HG02623 (cell line): ENCODE results near the gene ZNF385D.

Experiments
- ATAC-seq: cut with Tn5 transposase; IDR thresholded peaks from one replicate; pipeline ENCODE4 v1.9.1; 2021; ENCODE audit warnings: moderate library complexity; ENCODE audit not compliant: unreplicated experiment

The ZNF385D gene

DNA sequence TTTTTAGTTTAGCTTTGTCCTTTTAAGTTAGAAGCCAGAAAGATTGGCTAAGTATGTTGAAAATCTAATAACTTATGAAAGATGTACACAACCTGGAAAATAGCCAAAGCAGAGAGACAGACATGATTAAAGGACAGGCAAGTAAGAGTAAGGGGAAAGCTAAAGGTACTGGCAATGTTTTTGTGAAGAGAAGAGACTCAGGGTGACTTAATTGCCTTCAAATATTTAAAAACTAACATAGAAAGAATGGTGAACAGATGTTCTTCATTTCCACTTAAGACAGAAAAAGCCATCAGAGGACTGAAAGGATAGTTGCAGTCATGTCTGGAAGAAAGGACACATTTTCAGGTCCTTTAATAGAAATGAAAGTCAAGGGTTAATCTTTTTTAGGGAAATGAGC is 68.8 kb downstream of the ZNF385D start:
- ATAC-seq = no peak

DNA sequence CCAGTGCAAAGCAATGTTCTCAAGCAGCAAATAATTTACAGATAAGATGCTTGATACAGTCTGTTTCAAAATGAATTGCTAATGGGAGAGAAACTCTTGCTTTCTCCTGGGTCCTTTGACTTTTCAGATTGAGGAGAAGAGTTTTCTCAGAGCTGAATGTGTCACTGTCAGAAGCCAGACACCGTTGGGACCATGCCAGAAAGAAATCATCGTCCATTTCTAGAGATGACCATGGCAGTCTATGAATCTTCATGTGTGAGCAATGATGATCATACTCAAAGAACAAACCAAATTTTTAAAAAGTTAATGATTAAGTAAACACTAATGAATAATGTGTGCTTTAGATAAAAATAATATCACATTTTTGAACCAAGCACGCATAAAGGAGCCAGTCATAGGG is 77.6 kb downstream of the ZNF385D start:
- ATAC-seq = no peak

DNA sequence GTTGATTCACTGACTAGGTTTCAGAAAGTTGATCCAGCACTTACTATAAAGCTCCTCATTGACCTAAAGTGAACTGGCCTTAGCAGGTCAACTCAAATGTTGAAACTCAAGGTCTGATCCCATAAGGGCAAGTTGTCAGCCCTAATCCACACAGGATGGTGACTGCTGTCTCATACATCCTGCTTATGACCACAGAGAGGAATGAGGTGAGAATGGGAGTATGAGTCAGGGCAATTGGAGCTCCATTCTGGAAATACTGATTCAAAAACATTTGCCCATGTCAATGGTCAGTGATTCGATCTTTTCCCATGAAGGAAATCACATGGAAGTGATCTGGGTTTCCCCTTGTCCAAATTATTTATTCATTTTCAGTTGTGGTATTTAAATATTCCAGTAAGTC is 78.7 kb downstream of the ZNF385D start:
- ATAC-seq = no peak

DNA sequence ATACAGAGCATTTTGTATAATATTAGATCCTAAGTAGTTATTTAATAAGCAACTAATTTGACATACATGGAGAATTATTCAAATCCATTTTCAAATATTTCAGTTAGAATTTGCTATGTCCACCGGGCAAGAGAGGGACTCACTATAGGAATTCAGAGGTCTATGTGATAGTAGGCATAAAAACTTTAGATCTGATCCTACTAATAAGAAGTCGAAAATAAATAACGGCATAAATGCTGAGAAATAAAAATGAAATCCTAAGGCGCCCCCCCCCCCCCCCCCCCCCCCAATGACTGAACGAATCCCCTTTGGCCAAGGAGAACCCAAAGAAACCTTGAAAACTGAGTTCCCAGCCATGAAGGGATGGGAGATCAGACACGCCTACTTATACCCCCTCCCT is 80.6 kb downstream of the ZNF385D start:
- no peak for ATAC-seq

DNA sequence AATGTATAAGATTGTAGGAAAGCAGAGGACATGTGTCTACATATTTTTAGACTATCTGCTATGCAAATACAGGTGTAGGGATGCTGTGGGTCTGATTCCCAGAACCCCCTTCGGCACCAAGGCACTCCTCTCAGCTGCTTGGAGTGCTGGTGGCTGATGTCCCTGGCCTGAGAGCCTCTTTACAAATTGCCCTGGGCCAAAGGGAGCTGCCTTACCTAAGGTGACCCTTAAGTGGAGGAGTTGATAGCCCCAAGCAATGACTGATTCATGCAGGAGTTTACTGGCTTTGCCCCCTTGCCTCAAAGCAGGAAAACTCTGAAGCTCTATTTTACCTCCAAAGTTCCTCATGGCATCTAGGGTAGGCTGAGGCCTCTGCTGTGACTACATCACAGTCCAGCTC is 83.0 kb downstream of the ZNF385D start:
- ATAC-seq = no peak

DNA sequence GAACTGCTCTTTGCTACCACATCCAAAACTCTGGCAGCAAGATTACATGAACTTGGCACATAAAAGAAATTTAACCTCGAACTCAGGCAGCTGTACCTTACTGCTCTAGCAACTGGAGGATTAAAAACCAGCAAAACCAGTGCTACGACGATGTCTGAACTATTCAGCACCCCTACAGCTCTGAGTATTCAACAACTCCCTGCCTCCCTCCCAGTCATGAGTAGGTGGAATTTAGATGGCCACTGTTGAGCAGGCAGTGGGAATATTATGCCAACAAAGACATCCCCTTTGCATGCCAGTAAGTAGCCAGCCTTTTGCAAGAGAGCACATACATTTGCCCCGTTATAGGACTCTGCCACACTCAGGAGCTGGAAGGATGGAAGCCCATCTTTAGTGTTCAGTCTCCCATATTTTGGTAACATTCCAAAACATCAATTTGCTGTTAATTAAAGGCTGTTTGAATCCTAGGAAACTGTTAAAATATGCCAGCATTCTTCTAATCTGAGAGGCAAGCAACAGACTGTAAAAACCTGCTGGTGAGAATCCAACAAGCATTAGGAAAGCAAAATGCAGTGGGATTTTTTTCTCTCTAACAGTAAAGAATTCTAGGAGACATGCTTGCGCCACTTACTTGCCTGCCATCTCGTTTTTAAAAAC is 85.4 kb downstream of the ZNF385D start:
- ATAC-seq = no peak

DNA sequence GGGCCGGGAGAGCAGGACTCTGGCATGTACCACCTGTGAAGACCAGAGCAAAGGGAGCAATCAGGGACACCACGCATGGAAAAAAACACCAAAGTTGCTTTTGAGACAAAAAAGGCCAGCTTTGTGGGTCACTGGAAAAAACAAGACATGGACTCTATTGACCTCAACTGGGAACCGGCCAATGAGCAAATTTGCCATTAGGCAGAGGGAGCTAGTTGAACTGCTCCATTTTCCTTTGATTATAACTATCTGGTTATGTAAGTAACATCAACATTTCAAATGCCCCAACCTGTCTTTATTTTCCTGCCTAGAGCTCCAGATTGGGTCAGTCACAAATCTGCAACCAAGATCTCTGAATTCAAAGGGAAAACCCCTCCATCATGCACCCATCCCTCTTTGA is 86.0 kb downstream of the ZNF385D start:
- no peak for ATAC-seq

DNA sequence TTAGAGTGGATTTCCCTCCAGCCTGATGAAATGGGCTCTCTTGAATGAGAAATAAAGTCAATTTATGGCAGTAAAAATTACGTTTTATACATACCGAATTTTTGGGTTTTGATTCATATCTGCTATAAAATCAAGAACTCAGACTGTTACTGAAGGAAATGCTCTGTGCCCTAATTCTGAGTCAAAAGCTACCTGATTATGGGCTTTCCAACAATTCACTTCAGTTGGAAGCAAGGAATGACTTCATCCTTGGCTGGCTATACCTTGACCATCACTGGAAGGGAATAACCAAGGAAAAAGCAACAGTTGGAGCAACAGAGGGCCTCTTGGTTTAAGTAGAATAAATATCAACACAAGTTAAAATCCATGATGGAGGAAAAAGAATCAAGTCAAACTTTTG is 88.6 kb downstream of the ZNF385D start:
- no peak for ATAC-seq

DNA sequence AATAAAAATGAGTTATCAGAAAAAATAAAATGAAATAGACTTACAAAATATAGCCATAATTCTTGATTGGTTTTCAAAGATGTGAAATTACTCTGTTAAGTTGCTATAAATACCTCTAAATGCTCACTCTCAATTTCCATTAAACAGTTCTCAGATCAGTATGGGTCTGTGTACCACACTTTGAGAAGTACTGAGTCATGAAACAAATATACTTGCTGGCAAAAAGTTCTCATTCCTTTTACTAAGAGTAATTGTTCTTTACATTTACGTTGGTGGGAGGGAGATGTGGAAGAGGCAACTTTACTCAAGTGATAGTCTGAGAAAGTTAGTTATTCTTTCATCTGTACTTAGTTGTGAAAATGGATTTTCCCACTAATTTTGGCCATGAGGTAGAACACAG is 96.3 kb downstream of the ZNF385D start:
- no peak for ATAC-seq

DNA sequence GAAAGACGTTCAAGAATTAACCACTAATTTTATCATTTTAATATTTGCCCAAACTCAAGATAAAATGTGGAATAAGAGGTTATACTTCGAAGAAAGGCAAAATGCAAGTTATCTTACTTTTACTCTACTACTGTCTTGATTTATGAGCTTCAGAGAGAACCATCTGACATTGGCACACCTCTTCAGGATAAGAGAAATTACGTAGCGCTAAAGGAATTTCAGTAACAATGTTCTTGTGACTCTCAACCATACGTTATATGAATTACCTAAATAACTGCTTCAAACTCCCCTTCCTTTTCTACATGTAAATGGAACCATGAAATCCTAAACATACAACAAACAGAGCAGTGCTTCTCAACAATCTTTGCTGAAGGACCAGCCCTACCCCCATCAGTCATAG is 96.8 kb downstream of the ZNF385D start:
- no peak for ATAC-seq

DNA sequence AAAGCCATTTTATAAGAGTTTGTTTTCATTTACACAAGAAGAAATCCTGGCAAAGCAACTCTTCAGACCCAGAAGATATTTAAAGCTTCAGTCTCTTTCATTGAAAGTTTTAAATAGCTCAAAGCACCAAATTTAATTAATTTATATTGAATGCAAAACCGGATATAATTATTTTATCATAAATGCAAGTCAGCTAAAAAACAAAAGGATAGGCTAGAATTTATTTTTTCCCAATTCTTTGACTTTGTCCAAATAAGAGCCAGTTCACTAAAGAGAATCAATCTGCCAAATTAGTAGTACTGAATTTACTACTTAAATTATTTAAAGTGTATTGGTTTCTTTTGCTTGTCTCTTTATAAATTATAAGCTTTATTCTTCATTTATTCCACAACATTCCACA is 101.5 kb downstream of the ZNF385D start:
- no peak for ATAC-seq

DNA sequence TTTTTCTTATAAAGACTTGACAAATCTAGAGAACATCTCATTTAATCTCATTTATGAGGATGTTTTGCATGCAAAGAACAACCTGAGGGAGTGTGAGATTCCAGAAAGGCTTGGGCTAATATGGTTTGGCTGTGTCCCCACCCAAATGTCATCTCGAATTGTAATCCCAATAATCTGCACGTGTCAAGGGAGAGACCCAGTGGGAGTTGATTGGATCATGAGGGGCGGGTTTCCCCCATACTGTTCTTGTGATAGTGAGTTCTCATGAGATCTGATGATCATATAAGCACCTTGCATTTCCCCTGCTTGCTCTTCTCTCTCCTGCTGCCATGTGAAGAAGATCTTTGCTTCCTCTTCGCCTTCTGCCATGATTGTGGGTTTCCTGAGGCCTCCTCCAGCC is 103.0 kb downstream of the ZNF385D start:
- no peak for ATAC-seq

DNA sequence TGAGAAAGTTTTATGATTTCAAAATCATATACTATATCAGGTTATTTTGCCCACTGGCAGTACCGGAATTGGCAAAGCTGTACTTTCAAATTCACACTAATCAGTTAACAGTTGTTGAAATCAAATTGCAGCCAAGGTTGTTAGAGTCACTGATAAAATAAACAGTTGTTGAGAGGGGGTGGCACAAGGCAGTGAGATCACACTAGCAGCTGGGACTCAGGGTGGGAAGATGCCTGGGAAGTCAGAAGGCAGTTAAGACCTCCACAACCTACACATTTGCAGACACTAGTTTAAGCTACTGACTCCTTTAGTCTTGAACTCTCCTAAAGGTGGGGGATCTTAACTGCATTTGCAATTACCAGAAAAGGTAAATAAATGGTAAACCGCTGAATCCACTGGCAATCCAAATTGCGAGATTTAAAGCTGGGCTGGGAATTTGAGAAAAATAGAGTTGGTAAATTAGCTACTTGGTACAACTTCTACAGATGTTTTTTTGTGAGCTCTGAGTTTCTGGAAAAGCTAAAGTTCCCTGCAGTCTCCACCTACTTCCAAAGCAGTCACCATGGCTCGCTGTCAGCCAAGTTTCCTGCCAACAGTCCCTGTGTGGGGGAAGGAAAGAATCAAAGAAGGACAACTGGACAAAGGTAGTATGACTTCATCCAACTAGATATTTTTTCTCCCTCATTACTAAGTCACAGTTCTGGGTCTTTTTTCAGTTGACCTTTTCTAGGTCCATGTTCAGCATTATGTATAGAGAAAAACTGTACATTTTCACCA is 105.7 kb downstream of the ZNF385D start:
- ATAC-seq = no peak

DNA sequence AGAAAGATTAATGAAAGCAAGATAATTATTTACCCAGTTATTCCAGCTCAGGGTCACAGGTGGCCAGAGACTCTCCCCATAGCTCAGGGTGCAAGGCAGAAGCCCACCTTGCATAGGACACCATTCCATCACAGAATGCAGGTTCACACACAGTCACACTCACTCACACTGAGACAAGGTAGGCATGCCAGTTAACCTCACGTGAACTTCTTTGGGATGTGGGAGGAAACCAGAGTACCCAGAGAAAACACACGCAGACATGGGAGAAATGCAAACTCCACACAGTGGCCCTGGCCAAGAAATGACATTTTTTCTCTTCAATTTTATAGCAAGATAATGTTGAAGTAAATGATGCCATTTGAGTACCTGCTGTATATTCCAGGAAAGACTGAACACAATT is 106.7 kb downstream of the ZNF385D start:
- no peak for ATAC-seq

DNA sequence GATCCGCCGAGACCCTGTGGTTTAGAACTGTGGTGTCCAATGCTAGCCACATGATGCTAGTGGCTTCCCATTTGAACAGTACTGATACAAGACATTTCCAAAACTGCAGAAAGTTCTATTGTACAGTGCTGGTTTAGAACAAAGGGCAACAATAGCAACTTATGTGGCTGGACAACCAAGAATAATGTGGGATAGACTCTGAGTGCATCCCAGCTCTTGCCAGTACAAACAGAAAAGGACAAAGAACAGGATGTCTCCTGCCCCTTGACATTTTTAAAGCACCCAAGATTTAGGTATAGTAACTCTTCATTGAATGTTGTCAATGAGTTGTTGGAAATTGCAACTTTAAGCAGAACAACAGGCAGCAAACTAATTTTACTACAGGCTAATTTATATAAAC is 107.3 kb downstream of the ZNF385D start:
- ATAC-seq = no peak

DNA sequence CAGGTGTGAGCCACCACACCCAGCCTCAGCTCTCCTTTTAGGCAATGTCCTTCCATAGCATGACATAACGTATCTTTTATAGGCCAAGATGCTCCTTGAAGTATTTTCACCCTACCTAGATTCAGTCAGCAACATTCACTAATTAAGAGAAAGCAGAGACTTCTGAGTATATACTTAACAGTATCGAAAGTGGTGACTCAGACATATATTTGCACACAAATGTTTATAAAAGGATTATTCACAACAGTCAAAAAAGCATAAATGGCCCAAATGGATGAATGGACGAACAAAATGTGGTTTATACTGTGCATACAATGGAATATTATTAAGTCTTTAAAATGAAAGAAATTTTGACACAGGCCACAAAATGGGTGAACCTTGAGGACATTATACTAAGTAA is 108.6 kb downstream of the ZNF385D start:
- ATAC-seq = no peak

DNA sequence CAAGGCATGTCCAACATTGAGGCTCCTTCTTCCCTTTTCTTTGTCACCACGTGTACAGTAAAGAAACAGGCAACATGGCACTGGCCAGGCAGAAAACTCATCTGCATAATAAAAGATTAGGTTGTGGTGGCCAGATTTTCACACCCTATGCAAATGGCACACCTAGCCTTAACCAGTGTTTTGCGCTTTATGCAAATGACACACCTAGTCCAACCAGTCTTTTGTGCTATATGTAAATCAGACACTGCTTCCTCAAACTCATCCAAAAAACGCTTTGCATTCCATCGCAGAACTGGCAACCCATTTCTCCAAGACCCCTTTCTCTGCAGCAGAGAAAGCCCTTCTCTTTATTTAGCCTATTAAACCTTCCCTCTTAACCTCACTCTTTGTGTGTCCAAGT is 109.1 kb downstream of the ZNF385D start:
- ATAC-seq = no peak

DNA sequence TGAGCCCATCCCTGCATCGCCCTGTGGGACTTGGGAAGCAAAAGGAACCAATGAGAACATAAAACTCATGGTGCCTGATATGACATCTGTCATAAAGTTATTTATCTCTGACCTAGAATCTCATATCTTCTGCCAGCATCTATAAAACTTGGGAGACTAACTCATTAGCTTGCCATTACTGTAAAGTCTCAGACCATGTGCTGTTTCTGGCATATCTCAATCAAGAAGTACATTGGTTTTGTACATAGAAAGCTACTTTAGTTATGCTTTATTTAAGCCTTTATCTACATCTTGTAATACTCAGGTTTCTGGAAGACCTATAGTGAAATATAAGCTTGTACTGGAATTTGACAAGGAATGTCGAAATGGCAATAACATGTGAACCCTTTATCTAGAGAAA is 112.5 kb downstream of the ZNF385D start:
- ATAC-seq = no peak

DNA sequence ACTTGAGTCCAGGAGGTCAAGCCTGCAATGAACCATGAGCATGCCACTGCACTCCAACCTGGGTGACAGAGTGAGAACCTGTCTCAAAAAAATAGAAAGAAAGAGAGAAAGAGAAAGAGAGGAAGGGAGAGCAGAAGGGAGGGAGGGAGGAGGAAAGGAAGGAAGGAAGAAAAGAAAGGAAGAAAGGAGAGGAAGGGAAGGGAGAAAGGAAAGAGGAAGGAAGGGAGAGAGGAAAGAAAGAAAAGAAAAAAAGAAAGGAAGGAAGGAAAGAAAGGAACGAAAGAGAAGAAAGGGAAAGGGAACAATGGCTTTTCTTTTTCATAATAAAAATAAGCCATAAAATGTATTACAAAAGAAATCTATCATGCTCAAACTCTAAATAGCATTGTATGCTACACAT is 116.9 kb downstream of the ZNF385D start:
- ATAC-seq = no peak

DNA sequence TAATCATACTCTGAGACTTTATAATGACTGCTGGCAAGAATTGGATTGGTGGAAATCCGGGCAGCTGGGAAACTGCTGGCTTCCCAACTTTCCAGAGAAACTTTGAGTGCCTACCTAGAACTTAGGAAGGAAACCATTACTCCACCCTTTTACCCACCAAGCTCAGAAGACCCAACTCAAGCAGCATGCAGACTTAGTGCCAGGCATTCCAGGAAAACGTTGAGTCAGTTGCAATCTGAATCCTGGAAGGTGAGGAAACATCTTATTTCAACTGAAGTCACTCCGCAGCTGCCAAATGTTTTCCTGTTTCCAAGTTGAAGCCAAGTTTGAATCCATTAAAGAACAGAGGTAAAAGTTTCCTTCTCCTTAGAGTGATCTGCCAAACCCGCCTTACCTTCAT is 126.5 kb downstream of the ZNF385D start:
- ATAC-seq = no peak

DNA sequence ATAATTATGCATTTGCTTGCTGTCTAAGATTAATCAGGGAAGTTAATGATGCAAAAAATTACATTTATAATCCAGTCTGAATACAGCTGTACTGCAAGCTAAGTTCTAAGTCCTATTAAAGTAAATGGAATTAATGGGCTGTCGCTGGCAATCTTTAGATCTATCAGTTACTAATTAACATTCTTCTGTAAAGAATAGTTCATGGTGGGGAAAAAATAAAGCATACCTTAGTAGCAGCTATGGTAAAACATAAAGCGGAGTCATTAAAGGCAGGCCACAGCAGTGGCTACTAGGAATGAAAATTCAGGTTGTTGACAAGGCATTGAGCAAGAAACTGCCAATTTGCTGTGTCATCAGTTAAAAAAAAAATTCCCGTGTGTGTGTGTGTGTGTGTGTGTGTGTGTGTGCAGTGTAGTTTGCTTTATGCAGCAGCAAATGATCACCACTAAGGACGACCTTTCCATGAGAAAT is 129.8 kb downstream of the ZNF385D start:
- ATAC-seq = no peak

DNA sequence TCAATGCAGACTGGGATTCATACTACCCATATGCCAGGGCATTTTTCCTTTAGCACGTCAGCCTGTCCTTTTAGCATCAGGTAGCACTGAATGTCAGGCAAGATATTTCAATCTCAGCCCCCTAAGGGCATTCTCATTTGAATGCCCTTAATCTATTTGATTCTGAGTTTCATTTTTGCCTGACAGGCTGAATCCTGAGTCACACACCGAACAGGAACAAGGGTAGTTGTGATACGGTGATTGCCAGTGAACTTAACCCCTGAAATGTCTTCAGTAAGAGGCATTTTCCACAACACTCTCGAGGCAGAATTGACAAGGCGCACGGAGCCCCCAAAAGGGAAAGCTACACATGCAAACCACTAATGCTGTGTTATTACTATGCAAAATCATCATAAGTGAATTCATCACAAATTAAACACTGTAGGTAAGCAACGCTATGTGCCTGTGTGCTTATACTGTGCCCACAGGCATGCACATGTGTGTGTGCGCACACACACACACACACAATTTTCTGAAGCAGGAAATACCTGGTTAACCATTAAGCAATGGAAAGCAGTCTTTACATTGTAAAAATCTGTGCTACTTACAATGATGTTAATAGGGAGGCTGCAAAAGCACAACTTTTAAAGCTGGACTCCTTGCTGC is 130.4 kb downstream of the ZNF385D start:
- no peak for ATAC-seq
